ENCODE results near the gene XYLT1. TPM values are rescaled to one million over a fixed set of nuclear protein-coding genes. Genes with fewer than 3 reads are reported as not detected.

Gene XYLT1
- total RNA-seq, 1 experiment from 2014 or later: 14.5 TPM

- no peak overlapping the region for H3K4me3 Mint-ChIP-seq
- no peak overlapping the region for H2AK5ac ChIP-seq (ENCODE audit: insufficient read length, low read length)
- H2BK5ac ChIP-seq (ENCODE audit: insufficient read length, low read length): no peak overlapping the region
- no peak overlapping the region for H3K4ac ChIP-seq (ENCODE audit: low read depth, low read length)
- no CpG with 5 or more reads among the region's 2 CpGs for WGBS (ENCODE audit: extremely low coverage, insufficient read length, low lambda C conversion rate)
- DNase-seq: no peak
- H3K27ac ChIP-seq (ENCODE audit: insufficient read length, low read depth, low read length): no peak overlapping the region
- H2BK15ac ChIP-seq (ENCODE audit: low read depth, low read length): no peak overlapping the region
- H3K4me1 Mint-ChIP-seq: peaks cover 29 to 36% of the 10 kb centered on the region in 2 experiments
- H4K8ac ChIP-seq (replicated peaks; ENCODE audit: insufficient read length, low read depth, low read length): no peak overlapping the region
- peaks cover 0 to 3% of the 10 kb centered on the region in 2 experiments; a peak in 1 of 5 replicates for H3K9me3 Mint-ChIP-seq
- no peaks in the 10 kb centered on the region for H3K23me2 ChIP-seq (ENCODE audit: insufficient read length, low read depth, low read length, poor library complexity, severe bottlenecking)
- H3K56ac ChIP-seq (ENCODE audit: insufficient read length, low read depth, low read length): no peak overlapping the region
- H2AFZ ChIP-seq (ENCODE audit: low read length): no peak overlapping the region
- H3K36me3 Mint-ChIP-seq (ENCODE audit: insufficient read depth in 1 of 3, low read depth in 3 of 3): no peaks in the 10 kb centered on the region; a peak in 2 of 7 replicates
- peak overlapping the region in 1 of 3 experiments; percentile 8; a peak in 1 of 7 replicates for H3K27ac Mint-ChIP-seq
- no peak overlapping the region for H3K14ac ChIP-seq (ENCODE audit: insufficient read depth, low read length)
- H3T11ph ChIP-seq (ENCODE audit: low read length): no peak overlapping the region
- H3K9ac ChIP-seq (ENCODE audit: extremely low read depth, insufficient read length, low read length): no peak overlapping the region
- no peak overlapping the region for H2BK120ac ChIP-seq (ENCODE audit: low read depth, low read length, poor library complexity, severe bottlenecking)
- H3K4me1 ChIP-seq (ENCODE audit: insufficient read depth, low read length): peaks cover 6% of the 10 kb centered on the region; the same call in 1 of the 2 replicates
- no peaks in the 10 kb centered on the region for H4K20me1 ChIP-seq (ENCODE audit: control insufficient read depth, insufficient read depth, insufficient read length)
- H4K91ac ChIP-seq (ENCODE audit: insufficient read length, low read depth, low read length): no peak overlapping the region
- H3K18ac ChIP-seq (ENCODE audit: insufficient read length, low read depth, low read length): no peak overlapping the region
- no peaks in the 10 kb centered on the region for H3K79me2 ChIP-seq (ENCODE audit: insufficient read depth, low read length)
- H3K4me2 ChIP-seq (ENCODE audit: insufficient read depth, insufficient read length, low read length): no peak overlapping the region
- no peak for TF ChIP-seq CTCF (conservative IDR thresholded peaks at IDR 0.05)
- peaks cover 7% of the 10 kb centered on the region for H3K27me3 Mint-ChIP-seq (ENCODE audit: low read depth)
- no peak overlapping the region for H4K5ac ChIP-seq (ENCODE audit: insufficient read length, low read depth, low read length)
- H3K23ac ChIP-seq (ENCODE audit: insufficient read length, low read depth, low read length): no peak overlapping the region
- no peaks in the 10 kb centered on the region for H3K27me3 ChIP-seq (ENCODE audit: insufficient read depth, low read length)
- H3K79me1 ChIP-seq (ENCODE audit: insufficient read depth, low read depth, low read length, poor library complexity, severe bottlenecking): no peaks in the 10 kb centered on the region
- no peak overlapping the region for H2BK20ac ChIP-seq (ENCODE audit: low read depth, low read length, poor library complexity, severe bottlenecking)
- no peak overlapping the region for H2BK12ac ChIP-seq (ENCODE audit: insufficient read length, low read depth, low read length)
- H3K9me3 ChIP-seq (ENCODE audit: control insufficient read depth, low read depth, low read length): no peaks in the 10 kb centered on the region
Measured at GRCh38 chr16:17069681-17070080, 401.1 kb downstream of the XYLT1 start.

Measured in H9 (cell line).